Sigmoid colon (tissue), 7 donors: Measurements from ENCODE around the gene SPRED1. TPM values are rescaled to one million over a fixed set of nuclear protein-coding genes. Genes with fewer than 3 reads are reported as not detected.

Experiments used
- DNase-seq: peaks from one replicate; pipeline ENCODE4 v3.0.0-alpha.2; 2019
- H3K27ac ChIP-seq, 4 donors: fragments of 200-600 bp; sonication (generic); one replicate each; pipeline ENCODE4 v1.5.1; 2016 to 2019; ENCODE audit warnings: mild to moderate bottlenecking in 1 of 4
- H3K27me3 ChIP-seq, 3 donors: fragments of 200-600 bp; sonication (generic); one replicate each; pipeline ENCODE4 v1.5.1; 2019; ENCODE audit warnings: mild to moderate bottlenecking in 1 of 3
- H3K36me3 ChIP-seq, 4 donors: fragments of 200-600 bp; sonication (generic); one replicate each; pipeline ENCODE4 v1.5.1; 2016 to 2019
- H3K4me1 ChIP-seq, 4 donors: fragments of 200-600 bp; sonication (generic); one replicate each; pipeline ENCODE4 v1.5.1; 2017 to 2019
- H3K4me3 ChIP-seq, 4 donors: fragments of 200-600 bp; sonication (generic); one replicate each; pipeline ENCODE4 v1.5.1; 2017 to 2019; ENCODE audit warnings: mild to moderate bottlenecking in 2 of 4, moderate library complexity in 1 of 4
- H3K9me3 ChIP-seq, 4 donors: fragments of 200-600 bp in 3 of 4; sonication (generic) in 3 of 4; one replicate each; pipeline versions ENCODE4 v1.5.1 to v1.6.1; 2013 to 2019
- CTCF ChIP-seq, 4 experiments: fragments of 450-650 bp in 3 of 4; fragments of 200-600 bp in 1 of 4; IDR thresholded peaks; one replicate each; pipeline ENCODE4 v1.5.1; 2016 to 2019; ENCODE audit warnings: antibody characterized with exemption in 4 of 4, mild to moderate bottlenecking in 3 of 4, moderate library complexity in 2 of 4
- EP300 ChIP-seq, 4 donors: sonication (generic); formaldehyde crosslinking; IDR thresholded peaks; one replicate each; pipeline ENCODE4 v1.6.1; 2017; ENCODE audit warnings: antibody characterized with exemption in 4 of 4
- POLR2A ChIP-seq, 2 donors: fragments of 450-650 bp; IDR thresholded peaks; one replicate each; pipeline ENCODE4 v1.6.1; 2016; ENCODE audit warnings: antibody characterized with exemption in 2 of 2, mild to moderate bottlenecking in 2 of 2, moderate library complexity in 2 of 2
- POLR2AphosphoS5 ChIP-seq, 4 donors: sonication (generic); formaldehyde crosslinking; IDR thresholded peaks; one replicate each; pipeline ENCODE4 v1.6.1; 2017; ENCODE audit warnings: antibody characterized with exemption in 4 of 4
- WGBS, 2 donors: extraction: QIAGEN DNeasy Blood & Tissue Kit; methylation state at CpG; one replicate each; pipeline ENCODE4 v1.1.7; 2013; 5-methylcytosine and 5-hydroxymethylcytosine counted together
- intact Hi-C: fragments of 100-400 bp; cut with DNase I; formaldehyde crosslinking; loops from one replicate; pipeline ENCODE4 v1.15.1; 2023
- polyA plus RNA-seq, 3 donors: library from polyadenylated mRNA; stranded (reverse); fragments of 200-250 nt; gene quantifications; one replicate each; pipeline ENCODE4 v1.2.3, GENCODE V29; 2013
- total RNA-seq, 4 donors: library from RNA; depleted of rRNA; stranded (reverse); fragments of >200 nt; gene quantifications; one replicate each; pipeline ENCODE4 v1.1.0, GENCODE V29; 2016
- donor health status: healthy with polysubstance abuse.
- donor health status: Bipolar disorder and iron deficiency.
- donor health status: healthy.

The SPRED1 gene
- total and polyA plus RNA-seq, 7 donors = 6.8 to 17.8 (median 15.0) TPM

GRCh38 chr15:38259134-38259533 lies 6.5 kb downstream of the SPRED1 start:
- DNase-seq = no peak
- H3K27me3 ChIP-seq = no peaks in the 10 kb centered on the region
- no peak overlapping the region for H3K4me3 ChIP-seq
- H3K4me1 ChIP-seq = peaks cover 0 to 21% (median 17%) of the 10 kb centered on the region in 4 donors
- no peaks in the 10 kb centered on the region for H3K36me3 ChIP-seq
- 95 to 97% methylated on average over 2 of the region's 2 CpGs for WGBS, 2 donors
- TF ChIP-seq CTCF (IDR thresholded peaks at IDR 0.05) (no peak), EP300 (IDR thresholded peaks at IDR 0.05) (no peak), POLR2A (IDR thresholded peaks at IDR 0.05) (no peak), POLR2AphosphoS5 (IDR thresholded peaks at IDR 0.05) (no peak)
- intact Hi-C loops = no loop called here
- no peak overlapping the region for H3K27ac ChIP-seq
- no peaks in the 10 kb centered on the region for H3K9me3 ChIP-seq

GRCh38 chr15:38260077-38260476 lies 7.4 kb downstream of the SPRED1 start:
- no peaks in the 10 kb centered on the region for H3K9me3 ChIP-seq
- no peaks in the 10 kb centered on the region for H3K27me3 ChIP-seq
- no peak for TF ChIP-seq POLR2A (IDR thresholded peaks at IDR 0.05)
- TF ChIP-seq EP300 (IDR thresholded peaks at IDR 0.05) = no peak
- no peak for TF ChIP-seq CTCF (IDR thresholded peaks at IDR 0.05)
- TF ChIP-seq POLR2AphosphoS5 (IDR thresholded peaks at IDR 0.05) = no peak
- H3K36me3 ChIP-seq = no peaks in the 10 kb centered on the region
- H3K4me3 ChIP-seq = no peak overlapping the region
- H3K27ac ChIP-seq = no peak overlapping the region
- no peak for DNase-seq
- 61 to 79% methylated on average over 2 of the region's 2 CpGs for WGBS, 2 donors
- intact Hi-C loops = no loop called here
- H3K4me1 ChIP-seq = peaks cover 0 to 22% (median 16%) of the 10 kb centered on the region in 4 donors

DNA sequence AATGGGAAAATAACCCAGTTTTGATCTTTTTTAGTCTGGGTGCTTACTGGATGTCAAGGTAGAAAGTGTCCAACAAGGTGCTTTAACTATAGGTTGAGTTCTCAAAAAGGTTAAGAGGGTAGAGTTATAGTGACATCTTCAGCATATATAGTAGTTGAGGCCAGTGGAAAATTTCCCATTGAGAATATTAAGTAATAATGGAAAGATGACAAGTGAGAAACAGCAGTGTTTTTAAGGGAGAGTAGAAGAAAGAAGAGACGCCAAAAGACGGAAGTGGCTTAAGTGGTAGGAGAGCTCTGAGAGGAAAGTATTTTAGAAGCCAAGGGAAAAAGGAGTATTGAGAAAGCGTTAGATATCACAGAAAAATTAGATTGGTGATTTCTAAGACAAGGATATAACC lies 10.6 kb downstream of the SPRED1 start:
- Histone ChIP-seq H3K27me3 (no peaks in the 10 kb centered on the region), H3K4me1 (peaks cover 0 to 23% (median 17%) of the 10 kb centered on the region in 4 donors)
- intact Hi-C loops = no loop called here

GRCh38 chr15:38263996-38264395 lies 11.4 kb downstream of the SPRED1 start:
- 82 to 86% methylated on average over 3 of the region's 3 CpGs for WGBS, 2 donors
- H3K27ac ChIP-seq = no peak overlapping the region
- intact Hi-C loops = no loop called here

More for the DNA sequence above, 10.6 kb downstream of the SPRED1 start:
- no peaks in the 10 kb centered on the region for H3K36me3 ChIP-seq
- no peaks in the 10 kb centered on the region for H3K9me3 ChIP-seq
- 93 to 96% methylated on average over 3 of the region's 3 CpGs for WGBS, 2 donors
- no peak overlapping the region for H3K4me3 ChIP-seq
- H3K27ac ChIP-seq = no peak overlapping the region
- TF ChIP-seq EP300 (IDR thresholded peaks at IDR 0.05) = no peak
- no peak for DNase-seq

More at GRCh38 chr15:38263996-38264395, 11.4 kb downstream of the SPRED1 start:
- H3K9me3 ChIP-seq = no peaks in the 10 kb centered on the region
- no peak overlapping the region for H3K4me3 ChIP-seq
- no peaks in the 10 kb centered on the region for H3K27me3 ChIP-seq
- H3K36me3 ChIP-seq = no peaks in the 10 kb centered on the region
- no peak for TF ChIP-seq POLR2AphosphoS5 (IDR thresholded peaks at IDR 0.05)
- no peak for TF ChIP-seq CTCF (IDR thresholded peaks at IDR 0.05)
- TF ChIP-seq POLR2A (IDR thresholded peaks at IDR 0.05) = no peak
- no peak for TF ChIP-seq EP300 (IDR thresholded peaks at IDR 0.05)
- DNase-seq = no peak
- H3K4me1 ChIP-seq = peaks cover 0 to 21% (median 17%) of the 10 kb centered on the region in 4 donors
